A549 treated with DMSO at 1 μM for 4 hours (cell line): ENCODE measurements around the gene IKZF1. TPM values are rescaled to one million over a fixed set of nuclear protein-coding genes. Genes with fewer than 3 reads are reported as not detected.

Source experiments
- total RNA-seq: library from RNA; stranded (reverse); fragments of 200-300 nt; extraction: Qiagen RNA extraction; gene quantifications from 5 replicates; pipeline ENCODE4 v1.2.3, GENCODE V29; 2022; ENCODE audit warnings: low read depth

The IKZF1 gene
- total RNA-seq = not detected in 5 replicates

DNA sequence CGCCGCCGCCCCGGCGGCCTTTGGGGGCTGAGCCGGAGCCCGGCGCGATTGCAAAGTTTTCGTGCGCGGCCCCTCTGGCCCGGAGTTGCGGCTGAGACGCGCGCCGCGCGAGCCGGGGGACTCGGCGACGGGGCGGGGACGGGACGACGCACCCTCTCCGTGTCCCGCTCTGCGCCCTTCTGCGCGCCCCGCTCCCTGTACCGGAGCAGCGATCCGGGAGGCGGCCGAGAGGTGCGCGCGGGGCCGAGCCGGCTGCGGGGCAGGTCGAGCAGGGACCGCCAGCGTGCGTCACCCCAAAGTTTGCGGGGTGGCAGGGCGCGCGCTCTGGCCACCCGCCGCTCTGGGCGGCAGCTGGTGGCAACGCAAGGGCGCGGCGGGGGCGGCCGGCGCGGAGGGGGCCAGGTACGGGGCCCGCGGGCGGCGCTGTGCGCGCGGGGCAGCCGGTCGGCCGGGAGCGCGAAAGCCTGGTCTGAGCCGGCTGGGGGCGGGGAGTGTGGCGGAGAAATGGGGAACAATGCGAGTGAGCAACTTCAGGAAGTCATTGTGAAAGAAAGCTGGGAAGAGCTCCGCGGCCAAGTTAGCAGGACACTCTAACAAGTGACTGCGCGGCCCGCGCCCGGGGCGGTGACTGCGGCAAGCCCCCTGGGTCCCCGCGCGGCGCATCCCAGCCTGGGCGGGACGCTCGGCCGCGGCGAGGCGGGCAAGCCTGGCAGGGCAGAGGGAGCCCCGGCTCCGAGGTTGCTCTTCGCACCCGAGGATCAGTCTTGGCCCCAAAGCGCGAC, at the start of gene IKZF1:
IKZF1 (plus strand) TSS at position 588 of the 782 bp plus-strand sequence. CDS start 14,346 bp downstream, outside the sequence.

DNA sequence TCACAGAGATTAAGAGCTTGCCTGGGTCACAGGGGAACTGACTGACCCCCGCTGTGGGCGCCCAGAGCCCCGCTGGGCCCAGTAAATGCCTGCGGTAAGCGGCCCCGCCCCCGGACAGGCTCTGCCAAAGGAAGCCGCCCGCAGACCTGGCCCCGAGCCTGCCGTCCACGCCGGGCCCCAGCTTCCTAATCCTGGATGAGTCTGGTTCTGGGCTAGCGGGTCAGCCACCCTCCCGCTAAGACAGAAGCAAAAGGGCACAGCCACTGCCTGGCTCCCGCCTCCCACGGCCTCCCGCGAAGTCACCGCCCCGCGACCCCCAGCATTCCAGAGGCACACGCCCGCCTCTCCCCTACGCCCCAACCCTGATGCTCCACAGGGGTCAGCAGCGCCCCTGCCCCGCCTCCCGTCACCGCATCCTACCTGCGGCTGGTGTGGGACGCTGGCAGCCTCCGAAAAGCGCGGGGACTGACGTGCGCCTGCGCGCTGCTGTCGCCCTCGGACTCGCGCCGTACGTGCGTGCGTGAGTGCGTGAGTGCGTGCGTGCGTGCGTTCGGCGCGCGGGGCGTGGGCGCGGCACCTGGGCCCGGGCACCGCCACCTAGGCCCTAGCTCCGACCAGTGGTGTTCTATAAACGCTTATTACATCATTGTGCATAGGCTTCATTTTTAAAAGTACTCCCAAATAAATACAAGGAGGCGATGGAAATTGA, 145.5 kb downstream of the IKZF1 start, which contains the start of gene FIGNL1:
FIGNL1 (minus strand) TSS at position 470 of the 709 bp plus-strand sequence. CDS start 3,063 bp downstream, outside the sequence.

Other genes starting within 250 kb of the IKZF1 start
- not detected in 5 replicates for gene ZPBP, start 211.5 kb upstream of the IKZF1 start, total RNA-seq
- gene FIGNL1, start 145.6 kb downstream of the IKZF1 start, total RNA-seq = 17.7 to 21.1 TPM (median 20.3 TPM) in 5 replicates